A673 (cell line): ENCODE results near the gene FTO. TPM values are rescaled to one million over a fixed set of nuclear protein-coding genes. Genes with fewer than 3 reads are reported as not detected.

ENCODE experiments used
- BruUV-seq: library from RNA; stranded (reverse); fragments of 400-500 nt; replicated peaks from 2 replicates; lab custom pipeline; 2021; lab: Mats Ljungman, UMichigan
- CTCF ChIA-PET: fragments of 300-600 bp; sonication (Branson Sonifier 250); formaldehyde crosslinking; loops from one replicate; lab custom pipeline; 2022; ENCODE audit warnings: antibody characterized with exemption; lab: Charles Lee
- POLR2A ChIA-PET: fragments of 300-600 bp; sonication (Branson Sonifier 250); formaldehyde crosslinking; loops from one replicate; lab custom pipeline; 2022; ENCODE audit warnings: antibody characterized with exemption; ENCODE audit not compliant: low non-redundant PET; lab: Charles Lee
- DNase-seq: peaks from one replicate; pipeline ENCODE4 v3.0.0-alpha.2; 2015; ENCODE audit warnings: low spot score
- H3K27ac ChIP-seq: fragments of 200-600 bp; sonication (generic); 2 replicates; pipeline ENCODE4 v1.5.1; 2016; ENCODE audit warnings: mixed run types, low read depth, mild to moderate bottlenecking, mixed read lengths, antibody characterized with exemption, low read length; ENCODE audit not compliant: poor library complexity, severe bottlenecking
- H3K27me3 ChIP-seq: fragments of 200-600 bp; sonication (generic); replicated peaks from 2 replicates; pipeline ENCODE4 v1.6.1; 2017; ENCODE audit warnings: mixed run types, low read depth, mild to moderate bottlenecking, mixed read lengths, antibody characterized with exemption, low read length; ENCODE audit not compliant: insufficient read depth, poor library complexity
- H3K36me3 ChIP-seq: fragments of 200-600 bp; sonication (generic); 2 replicates; pipeline ENCODE4 v1.6.1; 2016; ENCODE audit warnings: mixed run types, mild to moderate bottlenecking, mixed read lengths, antibody characterized with exemption, low read length; ENCODE audit not compliant: insufficient read depth, poor library complexity, severe bottlenecking
- H3K4me1 ChIP-seq: fragments of 200-600 bp; sonication (generic); 2 replicates; pipeline ENCODE4 v1.6.1; 2017; ENCODE audit warnings: mixed run types, mild to moderate bottlenecking, mixed read lengths, antibody characterized with exemption, low read length; ENCODE audit not compliant: insufficient read depth, poor library complexity, severe bottlenecking
- H3K4me3 ChIP-seq: fragments of 200-600 bp; sonication (generic); 2 replicates; pipeline ENCODE4 v1.5.1; 2016; ENCODE audit warnings: low read depth, mixed run types, mild to moderate bottlenecking, mixed read lengths, low read length; ENCODE audit not compliant: poor library complexity, severe bottlenecking
- H3K9me3 ChIP-seq: fragments of 200-600 bp; sonication (generic); 2 replicates; pipeline ENCODE4 v1.6.1; 2016; ENCODE audit warnings: mixed run types, low read depth, mild to moderate bottlenecking, mixed read lengths, antibody characterized with exemption, low read length; ENCODE audit not compliant: poor library complexity, severe bottlenecking
- CTCF ChIP-seq: fragments of 300-800, 200-600 bp; sonication (generic); conservative IDR thresholded peaks from 2 replicates; pipeline ENCODE4 v1.5.1; 2017; ENCODE audit warnings: low read depth, mild to moderate bottlenecking, antibody characterized with exemption, low read length, moderate library complexity, mixed read lengths
- EZH2 ChIP-seq: fragments of 200-600 bp; sonication (generic); IDR thresholded peaks from 2 replicates; pipeline ENCODE4 v1.6.1; 2017; ENCODE audit warnings: borderline replicate concordance, low read depth, mild to moderate bottlenecking, mixed read lengths, antibody characterized with exemption, low read length; ENCODE audit not compliant: poor library complexity, severe bottlenecking
- intact Hi-C: fragments of 100-400 bp; cut with micrococcal nuclease; formaldehyde crosslinking; loops from one replicate; pipeline ENCODE4 v1.10.0; 2022; ENCODE audit not compliant: unreplicated experiment
- total RNA-seq: library from RNA; stranded (reverse); gene quantifications from 2 replicates; pipeline ENCODE4 v1.2.3, GENCODE V29; 2021

The FTO gene
- total RNA-seq, 1 experiment from 2014 or later = 73.4 TPM

GRCh38 chr16:54070789-54071343 is 366.9 kb downstream of the FTO start:
- DNase-seq = no peak
- intact Hi-C loops = no loop called here
- no peak overlapping the region for H3K4me3 ChIP-seq
- ChIA-PET CTCF (no interaction called here), POLR2A (no interaction called here)
- no peaks in the 10 kb centered on the region for H3K27me3 ChIP-seq
- no peaks in the 10 kb centered on the region for H3K36me3 ChIP-seq
- BruUV-seq = no TSS peak
- no peak overlapping the region for H3K27ac ChIP-seq
- TF ChIP-seq EZH2 (no peak), CTCF (no peak)
- peaks cover 11% of the 10 kb centered on the region for H3K4me1 ChIP-seq
- no peaks in the 10 kb centered on the region for H3K9me3 ChIP-seq

GRCh38 chr16:54071514-54071913 is 367.6 kb downstream of the FTO start:
- DNase-seq = no peak
- Histone ChIP-seq H3K27me3 (no peaks in the 10 kb centered on the region), H3K9me3 (no peaks in the 10 kb centered on the region), H3K4me3 (no peak overlapping the region), H3K4me1 (peaks cover 11% of the 10 kb centered on the region), H3K36me3 (no peaks in the 10 kb centered on the region), H3K27ac (no peak overlapping the region)
- BruUV-seq = no TSS peak
- ChIA-PET CTCF (no interaction called here), POLR2A (no interaction called here)
- no peak for TF ChIP-seq EZH2
- TF ChIP-seq CTCF = no peak
- intact Hi-C loops = no loop called here

GRCh38 chr16:54072237-54072636 is 368.3 kb downstream of the FTO start:
- POLR2A ChIA-PET = no interaction called here

More at GRCh38 chr16:54072237-54072636, 368.3 kb downstream of the FTO start:
- TF ChIP-seq EZH2 = no peak
- TF ChIP-seq CTCF = no peak
- Histone ChIP-seq H3K27ac (no peak overlapping the region), H3K4me3 (no peak overlapping the region), H3K4me1 (peaks cover 5% of the 10 kb centered on the region), H3K36me3 (no peaks in the 10 kb centered on the region), H3K9me3 (no peaks in the 10 kb centered on the region), H3K27me3 (no peaks in the 10 kb centered on the region)
- intact Hi-C loops = no loop called here
- DNase-seq = no peak
- BruUV-seq = no TSS peak
- CTCF ChIA-PET = no interaction called here
